KOPT-K1 (cell line): ENCODE measurements around the gene SLC39A6.
"Not testable (repeated sequence)": the region's sequence is repeated elsewhere in the genome, so short reads cannot be mapped to it uniquely, and the experiment has no call there.

Experiments used
- H3K27ac ChIP-seq: fragments of 200-600 bp; sonication (generic); 2 replicates; pipeline ENCODE4 v1.5.1; 2016; ENCODE audit warnings: antibody characterized with exemption, mild to moderate bottlenecking, low read depth, low read length; ENCODE audit not compliant: poor library complexity, severe bottlenecking
- H3K36me3 ChIP-seq: fragments of 200-600 bp; sonication (generic); 2 replicates; pipeline ENCODE4 v1.5.1; 2017; ENCODE audit warnings: antibody characterized with exemption, mild to moderate bottlenecking, low read length, moderate library complexity; ENCODE audit not compliant: insufficient read depth
- H3K9me3 ChIP-seq: fragments of 200-600 bp; sonication (generic); 2 replicates; pipeline ENCODE4 v1.5.1; 2017; ENCODE audit warnings: antibody characterized with exemption, low read length, mild to moderate bottlenecking; ENCODE audit not compliant: insufficient read depth, poor library complexity, severe bottlenecking

The SLC39A6 gene, protein sequence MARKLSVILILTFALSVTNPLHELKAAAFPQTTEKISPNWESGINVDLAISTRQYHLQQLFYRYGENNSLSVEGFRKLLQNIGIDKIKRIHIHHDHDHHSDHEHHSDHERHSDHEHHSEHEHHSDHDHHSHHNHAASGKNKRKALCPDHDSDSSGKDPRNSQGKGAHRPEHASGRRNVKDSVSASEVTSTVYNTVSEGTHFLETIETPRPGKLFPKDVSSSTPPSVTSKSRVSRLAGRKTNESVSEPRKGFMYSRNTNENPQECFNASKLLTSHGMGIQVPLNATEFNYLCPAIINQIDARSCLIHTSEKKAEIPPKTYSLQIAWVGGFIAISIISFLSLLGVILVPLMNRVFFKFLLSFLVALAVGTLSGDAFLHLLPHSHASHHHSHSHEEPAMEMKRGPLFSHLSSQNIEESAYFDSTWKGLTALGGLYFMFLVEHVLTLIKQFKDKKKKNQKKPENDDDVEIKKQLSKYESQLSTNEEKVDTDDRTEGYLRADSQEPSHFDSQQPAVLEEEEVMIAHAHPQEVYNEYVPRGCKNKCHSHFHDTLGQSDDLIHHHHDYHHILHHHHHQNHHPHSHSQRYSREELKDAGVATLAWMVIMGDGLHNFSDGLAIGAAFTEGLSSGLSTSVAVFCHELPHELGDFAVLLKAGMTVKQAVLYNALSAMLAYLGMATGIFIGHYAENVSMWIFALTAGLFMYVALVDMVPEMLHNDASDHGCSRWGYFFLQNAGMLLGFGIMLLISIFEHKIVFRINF

DNA sequence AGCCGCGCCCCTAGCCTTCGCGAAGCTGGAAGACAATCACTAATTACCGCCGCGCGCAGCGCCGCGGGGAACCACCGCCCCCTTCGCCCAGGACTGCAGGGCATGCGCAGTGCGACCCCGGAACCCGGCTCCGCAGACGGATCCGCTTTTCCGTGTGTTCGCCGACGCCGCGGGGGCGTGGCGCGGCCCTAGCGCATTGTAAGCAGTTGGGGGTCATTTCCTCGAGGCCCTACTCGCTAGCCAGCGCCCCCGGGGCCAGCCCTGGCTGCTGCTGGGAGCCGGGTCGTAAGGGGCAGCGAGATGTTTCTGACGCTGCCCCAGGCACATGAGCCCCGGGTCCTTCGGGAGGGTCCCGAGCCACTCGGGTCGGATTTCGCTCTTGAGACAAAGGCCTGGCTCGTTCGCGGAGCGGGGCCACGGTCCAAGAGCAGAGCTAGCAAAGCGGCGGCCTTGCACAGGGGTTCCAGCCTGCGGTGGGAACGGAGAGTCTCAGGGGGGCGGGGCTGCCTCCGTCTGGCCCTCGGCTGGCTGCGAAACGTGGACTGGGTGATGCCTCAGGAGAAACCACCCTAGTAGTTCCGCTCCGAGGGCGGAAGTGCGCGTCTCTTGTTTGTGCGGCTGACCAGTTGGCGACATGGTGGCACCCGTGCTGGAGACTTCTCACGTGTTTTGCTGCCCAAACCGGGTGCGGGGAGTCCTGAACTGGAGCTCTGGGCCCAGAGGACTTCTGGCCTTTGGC is at the start of gene SLC39A6, which contains the start of gene ELP2:
TSS of gene SLC39A6 (minus strand) at position 41 of the 739 bp plus-strand sequence. CDS start 2,333 bp downstream, outside the sequence.
TSS of gene ELP2 (plus strand) at position 600 of the 739 bp plus-strand sequence. CDS start at position 635, 35 bp downstream.
- Histone ChIP-seq H3K27ac (peak within 1 kb of the TSS; percentile 97), H3K36me3 (peaks cover 37% of the 10 kb centered on the region), H3K9me3 (no peaks in the 10 kb centered on the region)

DNA sequence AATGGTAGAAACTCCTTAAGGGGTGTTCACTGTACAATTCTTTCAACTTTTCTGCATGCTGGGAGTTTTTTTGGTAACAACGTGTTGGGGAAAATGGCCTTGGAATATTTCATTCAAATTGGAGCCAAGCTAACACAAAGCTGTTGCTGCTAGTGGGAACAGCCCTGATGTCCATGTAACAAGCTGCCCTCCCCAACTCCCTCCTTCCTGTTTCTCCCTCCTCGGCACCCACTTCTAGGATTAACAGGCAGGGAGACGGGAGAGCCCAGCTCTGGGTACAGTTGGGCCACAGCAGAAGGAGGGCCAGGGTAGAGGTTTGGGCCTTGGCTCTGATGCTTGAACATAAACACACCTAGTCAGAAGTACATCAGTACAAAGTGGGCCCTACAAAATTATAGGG is 48.8 kb upstream of the SLC39A6 start:
- Histone ChIP-seq H3K27ac (no peak overlapping the region), H3K9me3 (no peaks in the 10 kb centered on the region), H3K36me3 (peaks cover 44% of the 10 kb centered on the region)

DNA sequence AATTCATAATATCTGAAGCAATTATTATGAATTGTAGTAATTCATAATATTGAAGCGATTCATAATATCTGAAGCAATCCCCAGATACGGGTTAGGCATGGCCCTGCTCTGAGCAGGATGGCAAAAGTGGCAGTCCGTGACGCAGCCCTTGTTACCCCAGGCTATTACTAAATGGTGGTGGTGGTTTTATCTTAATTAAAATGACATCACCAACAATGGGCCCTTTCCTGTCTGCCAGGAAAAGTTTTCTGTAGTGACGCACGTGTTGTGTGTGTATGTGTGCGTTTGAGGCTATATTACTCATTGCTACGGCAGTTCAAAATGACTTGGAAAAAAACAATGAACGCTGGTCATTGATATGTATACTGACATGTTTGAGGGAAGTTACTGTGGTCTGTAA is 47.6 kb upstream of the SLC39A6 start:
- Histone ChIP-seq H3K9me3 (no peaks in the 10 kb centered on the region), H3K27ac (no peak overlapping the region), H3K36me3 (peaks cover 56% of the 10 kb centered on the region)

DNA sequence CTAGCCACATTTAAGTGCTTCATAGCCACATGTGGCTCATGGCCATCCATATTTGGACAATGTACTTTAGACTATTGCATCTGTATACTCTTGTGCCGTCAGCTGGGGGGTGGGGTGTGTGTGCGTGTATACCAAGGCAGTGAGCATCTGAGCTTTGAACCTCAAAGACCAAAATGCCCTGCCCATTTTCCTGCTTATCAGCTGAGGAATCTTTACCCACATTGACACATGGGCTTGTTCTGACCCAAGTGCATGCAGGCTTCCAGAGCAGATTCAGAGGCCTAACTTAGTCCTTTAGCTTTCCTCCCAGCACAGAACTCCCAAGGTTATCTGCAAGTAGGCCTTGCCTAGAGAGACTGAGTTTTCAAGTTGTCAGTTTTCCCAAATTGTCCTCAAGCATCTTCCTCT is 47.0 kb upstream of the SLC39A6 start:
- Histone ChIP-seq H3K9me3 (no peaks in the 10 kb centered on the region), H3K36me3 (peaks cover 61% of the 10 kb centered on the region), H3K27ac (no peak overlapping the region)

DNA sequence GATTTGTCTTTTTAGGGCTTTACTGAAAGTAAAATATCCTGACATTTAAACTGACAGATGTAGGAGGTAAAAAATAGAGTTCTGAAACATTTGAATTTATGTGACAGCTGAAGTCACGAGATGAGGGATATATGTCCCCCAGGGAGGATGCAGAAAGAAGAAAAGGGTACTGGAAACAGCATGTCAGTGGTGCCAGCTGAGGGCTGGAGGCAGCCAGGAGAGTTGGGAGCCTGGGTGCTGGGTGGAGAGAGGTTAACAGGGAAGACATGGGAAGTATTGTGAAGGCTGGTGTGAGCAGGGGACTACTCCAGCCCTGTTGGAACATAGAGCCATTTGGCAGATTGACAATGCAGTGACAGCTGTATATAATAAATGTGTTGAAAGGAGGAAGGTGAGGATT is 46.3 kb upstream of the SLC39A6 start:
- Histone ChIP-seq H3K9me3 (no peaks in the 10 kb centered on the region), H3K27ac (no peak overlapping the region), H3K36me3 (peaks cover 68% of the 10 kb centered on the region)

DNA sequence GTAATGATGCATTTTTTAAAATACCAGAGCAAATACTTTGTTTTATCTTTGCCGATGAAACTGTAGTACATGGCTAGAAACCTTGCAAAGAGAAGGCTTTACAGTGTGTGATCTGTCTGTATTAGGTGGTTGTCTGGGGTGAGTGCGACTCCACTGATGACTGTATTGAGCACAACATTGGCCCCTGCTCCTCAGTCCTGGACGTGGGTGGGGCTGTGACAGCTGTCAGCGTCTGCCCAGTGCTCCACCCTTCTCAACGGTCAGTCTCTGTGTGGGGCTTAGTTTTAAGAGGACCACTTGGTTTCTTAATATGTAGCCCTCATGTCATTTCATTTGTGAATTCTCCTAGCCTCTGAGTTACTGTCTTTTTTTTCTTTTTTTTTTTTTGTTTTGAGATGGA is 40.8 kb upstream of the SLC39A6 start:
- no peak overlapping the region for H3K27ac ChIP-seq
- H3K9me3 ChIP-seq: no peaks in the 10 kb centered on the region
- peaks cover 97% of the 10 kb centered on the region for H3K36me3 ChIP-seq

DNA sequence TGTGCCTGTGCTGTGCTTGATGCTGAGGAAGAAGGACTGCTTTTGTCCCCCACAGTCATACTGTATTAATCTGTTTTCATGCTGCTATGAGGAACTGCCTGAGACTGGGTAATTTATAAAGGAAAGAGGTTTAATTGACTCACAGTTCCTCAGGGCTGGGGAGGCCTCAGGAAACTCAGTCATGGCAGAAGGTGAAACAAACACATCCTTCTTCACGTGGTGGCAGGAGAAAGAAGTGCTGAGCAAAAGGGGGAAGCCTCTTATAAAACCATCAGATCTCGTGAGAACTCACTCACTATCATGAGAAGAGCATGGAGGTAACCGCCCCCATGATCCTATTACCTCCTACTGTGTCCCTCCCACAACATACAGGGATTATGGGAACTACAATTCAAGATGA is 39.2 kb upstream of the SLC39A6 start:
- H3K9me3 ChIP-seq, H3K27ac ChIP-seq: not testable (repeated sequence)
- H3K36me3 ChIP-seq: peaks cover 99% of the 10 kb centered on the region

DNA sequence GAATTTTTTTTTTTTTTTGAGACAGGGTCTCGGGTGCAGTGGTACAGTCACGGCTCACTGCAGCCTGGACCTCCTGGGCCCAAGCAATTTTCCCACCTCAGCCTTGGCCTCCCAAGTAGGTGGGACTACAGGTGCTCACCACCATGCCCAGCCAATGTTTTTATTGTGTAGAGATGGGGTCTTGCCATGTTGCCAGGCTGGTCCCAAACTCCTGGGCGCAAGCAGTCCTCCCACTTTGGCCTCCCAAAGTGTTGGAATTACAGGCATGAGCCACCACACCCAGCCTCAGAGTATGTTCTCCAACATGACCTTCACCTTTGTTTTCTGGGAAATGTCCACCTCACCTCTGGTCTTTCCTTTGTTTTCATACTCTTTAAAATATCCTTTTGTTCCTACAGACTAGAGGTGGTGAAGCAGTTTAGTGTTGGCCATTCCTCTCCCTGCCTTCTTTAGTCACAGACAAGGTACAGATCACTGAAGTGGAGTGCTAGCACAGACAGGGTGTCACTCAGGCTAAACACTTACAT is 38.6 kb upstream of the SLC39A6 start:
- H3K9me3 ChIP-seq: no peaks in the 10 kb centered on the region
- H3K27ac ChIP-seq: no peak overlapping the region
- peaks cover 99% of the 10 kb centered on the region for H3K36me3 ChIP-seq

DNA sequence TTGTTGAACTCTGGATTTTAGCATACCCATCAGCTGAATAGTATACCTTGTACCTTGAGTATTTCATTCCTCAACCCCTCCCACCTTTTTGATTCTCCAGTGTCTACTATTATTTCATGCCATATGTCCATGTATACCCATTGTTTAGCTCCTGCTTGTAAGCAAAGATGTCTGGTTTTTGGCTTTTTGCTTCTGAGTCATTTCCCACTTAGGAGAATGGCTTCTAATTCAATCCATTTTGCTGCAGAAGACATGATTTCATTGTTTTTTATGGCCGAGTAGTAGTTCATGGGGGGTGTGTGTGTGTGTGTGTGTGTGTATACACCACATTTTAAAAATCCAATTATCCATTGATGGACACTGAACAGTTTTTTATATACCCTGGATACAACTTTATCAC is 33.8 kb upstream of the SLC39A6 start:
- Histone ChIP-seq H3K36me3 (peaks cover 99% of the 10 kb centered on the region), H3K27ac (no peak overlapping the region), H3K9me3 (no peaks in the 10 kb centered on the region)

DNA sequence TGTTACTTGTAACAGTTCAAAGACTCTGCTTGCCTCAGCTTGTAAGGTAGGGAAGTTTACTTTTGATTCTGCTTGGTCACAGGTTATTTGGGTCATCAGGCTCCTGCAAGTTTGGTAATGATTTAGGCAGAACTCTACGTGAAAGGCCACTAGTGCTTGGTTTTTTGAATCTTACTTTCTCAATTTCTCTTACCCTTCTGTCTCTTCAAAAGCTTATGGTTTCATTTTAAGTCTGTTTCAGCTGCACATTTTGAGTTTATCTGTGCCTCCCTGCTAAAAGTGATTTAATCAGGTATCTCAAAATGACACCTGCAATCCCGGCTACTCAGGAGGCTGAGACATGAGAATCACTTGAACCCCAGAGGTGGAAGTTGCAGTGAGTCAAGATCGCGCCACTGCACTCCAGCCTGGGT is 31.8 kb upstream of the SLC39A6 start:
- Histone ChIP-seq H3K27ac (no peak overlapping the region), H3K36me3 (peaks cover 100% of the 10 kb centered on the region), H3K9me3 (no peaks in the 10 kb centered on the region)

DNA sequence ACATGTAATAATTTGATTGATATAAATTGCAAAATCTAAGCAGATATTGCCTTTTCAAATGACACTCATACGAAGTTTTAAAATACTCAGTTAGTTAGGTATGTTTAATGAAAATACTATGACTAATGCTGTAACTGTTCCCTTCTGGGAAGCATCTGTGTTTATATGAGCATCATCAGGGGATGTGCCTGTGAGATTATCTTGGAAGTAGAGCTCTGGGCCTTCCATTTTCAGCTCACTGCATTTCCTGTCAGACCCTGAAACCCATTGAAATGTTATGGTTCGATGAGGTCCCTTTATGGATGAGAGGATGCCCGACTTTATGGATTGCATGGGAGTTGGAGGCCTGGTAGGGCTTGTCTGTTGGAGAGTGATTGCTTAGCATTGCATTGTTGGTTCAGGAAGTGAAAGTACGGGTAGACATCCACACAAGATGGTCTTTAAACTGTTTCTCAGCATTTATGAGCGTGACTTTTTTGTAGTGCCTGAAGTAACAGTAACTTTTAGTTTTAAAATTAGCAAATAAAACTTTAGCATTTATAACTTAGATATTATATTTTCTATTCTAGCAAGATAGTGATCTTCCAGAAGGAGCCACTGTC is 29.2 kb upstream of the SLC39A6 start:
- Histone ChIP-seq H3K27ac (no peak overlapping the region), H3K36me3 (peaks cover 100% of the 10 kb centered on the region), H3K9me3 (no peaks in the 10 kb centered on the region)

DNA sequence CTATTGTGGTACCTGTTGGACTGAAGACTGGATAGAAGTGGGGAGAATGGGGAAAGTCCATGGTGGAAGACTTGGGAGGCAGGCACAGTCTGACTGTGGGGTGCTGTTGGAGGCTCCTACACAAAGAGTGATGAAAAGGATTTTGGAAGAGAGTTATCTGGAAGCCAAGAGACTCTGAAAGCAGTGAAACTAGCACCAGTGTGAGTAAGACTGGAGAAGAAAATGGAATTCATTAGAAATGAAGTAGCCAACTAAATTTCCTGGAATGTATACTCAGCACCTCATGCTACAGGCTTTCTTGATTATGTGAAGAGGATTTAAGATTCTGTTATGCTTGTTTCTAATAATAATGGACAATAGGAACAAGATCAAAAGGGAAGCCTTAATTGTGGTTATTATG is 28.3 kb upstream of the SLC39A6 start:
- Histone ChIP-seq H3K36me3 (peaks cover 100% of the 10 kb centered on the region), H3K27ac (no peak overlapping the region), H3K9me3 (no peaks in the 10 kb centered on the region)

DNA sequence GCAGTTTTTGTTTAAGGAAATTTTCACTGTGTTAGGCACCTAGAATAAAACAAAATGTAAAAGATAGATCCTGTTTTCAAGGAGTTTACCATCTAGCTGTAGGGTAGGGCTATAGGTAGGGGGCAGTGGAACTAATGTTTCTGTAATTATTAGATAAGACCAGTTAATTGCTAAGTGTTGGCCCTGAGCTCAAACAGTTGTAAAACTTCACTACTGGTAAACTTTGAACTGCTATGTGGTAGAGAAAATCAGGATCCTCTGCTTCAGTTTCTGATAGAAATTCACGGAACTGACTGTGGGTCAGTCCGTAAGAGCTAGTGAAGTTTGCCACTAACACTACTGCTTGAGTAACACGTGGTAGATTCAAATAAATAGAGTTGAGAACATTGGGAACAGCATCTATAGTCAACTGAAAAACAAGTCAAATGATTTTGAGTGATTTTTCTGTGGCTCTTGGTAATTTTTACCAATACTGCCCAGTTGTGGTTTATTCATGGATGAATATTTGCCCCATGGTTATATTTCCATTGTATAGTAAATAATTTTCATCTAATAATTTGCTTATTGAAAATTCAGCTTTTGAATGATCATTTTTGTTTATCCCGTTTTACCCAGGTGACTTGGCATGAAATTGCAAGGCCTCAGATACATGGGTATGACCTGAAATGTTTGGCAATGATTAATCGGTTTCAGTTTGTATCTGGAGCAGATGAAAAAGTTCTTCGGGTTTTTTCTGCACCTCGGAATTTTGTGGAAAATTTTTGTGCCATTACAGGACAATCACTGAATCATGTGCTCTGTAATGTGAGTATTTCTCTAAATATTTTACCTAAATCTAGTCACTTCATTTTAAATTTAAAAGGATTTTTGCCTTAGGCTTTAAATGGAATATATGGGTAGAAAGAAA is 27.0 kb upstream of the SLC39A6 start:
- H3K9me3 ChIP-seq: no peaks in the 10 kb centered on the region
- H3K36me3 ChIP-seq: peaks cover 100% of the 10 kb centered on the region
- H3K27ac ChIP-seq: no peak overlapping the region

DNA sequence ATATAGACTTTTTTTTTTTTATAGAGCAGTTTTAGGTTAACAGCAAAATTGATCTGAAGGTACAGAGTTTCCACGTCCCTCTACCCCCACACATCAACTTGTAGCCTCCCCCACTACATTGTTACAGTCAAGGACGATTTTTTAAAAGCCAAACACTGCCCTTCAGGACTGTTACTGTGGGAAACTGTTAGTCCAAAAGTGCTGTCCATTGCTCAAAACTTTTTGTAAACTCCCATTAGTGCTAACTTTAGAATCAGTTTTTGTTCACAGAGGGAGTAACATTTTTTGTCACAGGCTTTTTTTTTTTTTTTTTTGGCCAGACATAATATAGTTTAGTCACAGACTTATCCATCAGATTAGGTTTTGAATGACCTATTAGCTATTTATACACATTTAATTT is 24.6 kb upstream of the SLC39A6 start:
- peaks cover 100% of the 10 kb centered on the region for H3K36me3 ChIP-seq
- H3K27ac ChIP-seq: no peak overlapping the region
- no peaks in the 10 kb centered on the region for H3K9me3 ChIP-seq
